Smooth muscle cell of the umbilical artery (primary cell): Measurements from ENCODE around the gene PPP1R12B. TPM values are rescaled to one million over a fixed set of nuclear protein-coding genes. Genes with fewer than 3 reads are reported as not detected.

ENCODE experiments used
- total RNA-seq: library from RNA; depleted of rRNA; stranded (reverse); fragments of >200 nt; gene quantifications from 2 replicates; pipeline ENCODE4 v1.2.3, GENCODE V29; 2014

Gene PPP1R12B, protein sequence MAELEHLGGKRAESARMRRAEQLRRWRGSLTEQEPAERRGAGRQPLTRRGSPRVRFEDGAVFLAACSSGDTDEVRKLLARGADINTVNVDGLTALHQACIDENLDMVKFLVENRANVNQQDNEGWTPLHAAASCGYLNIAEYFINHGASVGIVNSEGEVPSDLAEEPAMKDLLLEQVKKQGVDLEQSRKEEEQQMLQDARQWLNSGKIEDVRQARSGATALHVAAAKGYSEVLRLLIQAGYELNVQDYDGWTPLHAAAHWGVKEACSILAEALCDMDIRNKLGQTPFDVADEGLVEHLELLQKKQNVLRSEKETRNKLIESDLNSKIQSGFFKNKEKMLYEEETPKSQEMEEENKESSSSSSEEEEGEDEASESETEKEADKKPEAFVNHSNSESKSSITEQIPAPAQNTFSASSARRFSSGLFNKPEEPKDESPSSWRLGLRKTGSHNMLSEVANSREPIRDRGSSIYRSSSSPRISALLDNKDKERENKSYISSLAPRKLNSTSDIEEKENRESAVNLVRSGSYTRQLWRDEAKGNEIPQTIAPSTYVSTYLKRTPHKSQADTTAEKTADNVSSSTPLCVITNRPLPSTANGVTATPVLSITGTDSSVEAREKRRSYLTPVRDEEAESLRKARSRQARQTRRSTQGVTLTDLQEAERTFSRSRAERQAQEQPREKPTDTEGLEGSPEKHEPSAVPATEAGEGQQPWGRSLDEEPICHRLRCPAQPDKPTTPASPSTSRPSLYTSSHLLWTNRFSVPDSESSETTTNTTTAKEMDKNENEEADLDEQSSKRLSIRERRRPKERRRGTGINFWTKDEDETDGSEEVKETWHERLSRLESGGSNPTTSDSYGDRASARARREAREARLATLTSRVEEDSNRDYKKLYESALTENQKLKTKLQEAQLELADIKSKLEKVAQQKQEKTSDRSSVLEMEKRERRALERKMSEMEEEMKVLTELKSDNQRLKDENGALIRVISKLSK
- 19.1 and 26.4 TPM in 2 replicates for total RNA-seq

DNA sequence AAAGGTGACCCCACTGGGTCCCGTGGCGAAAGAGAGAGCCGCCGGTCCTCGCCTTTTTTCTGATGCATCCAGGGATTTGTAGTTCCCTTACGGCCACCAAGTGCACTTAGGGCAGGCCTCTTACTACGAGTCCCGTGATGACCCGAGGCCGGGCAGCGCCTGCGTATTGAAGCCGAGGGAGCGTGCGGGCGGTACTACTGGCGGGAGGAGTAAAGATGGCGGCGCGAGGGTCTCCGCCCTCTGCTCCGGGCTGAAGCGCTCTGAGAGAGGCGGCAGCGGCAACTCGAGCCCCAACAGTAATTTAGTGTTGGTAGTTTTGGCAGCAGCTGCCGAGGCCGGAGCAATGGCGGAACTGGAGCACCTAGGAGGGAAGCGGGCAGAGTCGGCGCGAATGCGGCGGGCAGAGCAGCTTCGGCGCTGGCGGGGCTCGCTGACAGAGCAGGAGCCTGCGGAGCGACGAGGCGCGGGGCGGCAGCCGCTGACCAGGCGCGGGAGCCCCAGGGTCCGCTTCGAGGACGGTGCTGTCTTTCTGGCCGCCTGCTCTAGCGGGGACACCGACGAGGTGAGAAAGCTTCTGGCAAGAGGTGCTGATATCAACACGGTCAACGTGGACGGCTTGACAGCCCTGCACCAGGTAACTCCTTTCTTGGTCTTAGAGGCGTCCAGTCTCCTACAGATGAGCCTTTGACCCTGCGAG, at the start of gene PPP1R12B:
Gene PPP1R12B, plus strand, starts transcription at position 191 of the 697 bp plus-strand sequence. Its CDS starts 153 bp downstream, at position 344.

Other genes with a start within 250 kb of the PPP1R12B start
- 0.05 and 0.30 TPM in 2 replicates for gene GPR37L1, start 225.8 kb upstream of the PPP1R12B start, total RNA-seq
- gene ARL8A, start 204.0 kb upstream of the PPP1R12B start, total RNA-seq: 28.5 and 30.3 TPM in 2 replicates
- gene PTPN7, start 188.1 kb upstream of the PPP1R12B start, total RNA-seq: not detected in 2 replicates
- not detected in 2 replicates for gene LGR6, start 154.9 kb upstream of the PPP1R12B start, total RNA-seq
- gene UBE2T, start 6.8 kb upstream of the PPP1R12B start, total RNA-seq: 14.8 and 21.7 TPM in 2 replicates